ENCODE results near the gene SH3BP4.
A peak's percentile ranks its signal among the peaks of the same experiment; 100 is the strongest.

DNA sequence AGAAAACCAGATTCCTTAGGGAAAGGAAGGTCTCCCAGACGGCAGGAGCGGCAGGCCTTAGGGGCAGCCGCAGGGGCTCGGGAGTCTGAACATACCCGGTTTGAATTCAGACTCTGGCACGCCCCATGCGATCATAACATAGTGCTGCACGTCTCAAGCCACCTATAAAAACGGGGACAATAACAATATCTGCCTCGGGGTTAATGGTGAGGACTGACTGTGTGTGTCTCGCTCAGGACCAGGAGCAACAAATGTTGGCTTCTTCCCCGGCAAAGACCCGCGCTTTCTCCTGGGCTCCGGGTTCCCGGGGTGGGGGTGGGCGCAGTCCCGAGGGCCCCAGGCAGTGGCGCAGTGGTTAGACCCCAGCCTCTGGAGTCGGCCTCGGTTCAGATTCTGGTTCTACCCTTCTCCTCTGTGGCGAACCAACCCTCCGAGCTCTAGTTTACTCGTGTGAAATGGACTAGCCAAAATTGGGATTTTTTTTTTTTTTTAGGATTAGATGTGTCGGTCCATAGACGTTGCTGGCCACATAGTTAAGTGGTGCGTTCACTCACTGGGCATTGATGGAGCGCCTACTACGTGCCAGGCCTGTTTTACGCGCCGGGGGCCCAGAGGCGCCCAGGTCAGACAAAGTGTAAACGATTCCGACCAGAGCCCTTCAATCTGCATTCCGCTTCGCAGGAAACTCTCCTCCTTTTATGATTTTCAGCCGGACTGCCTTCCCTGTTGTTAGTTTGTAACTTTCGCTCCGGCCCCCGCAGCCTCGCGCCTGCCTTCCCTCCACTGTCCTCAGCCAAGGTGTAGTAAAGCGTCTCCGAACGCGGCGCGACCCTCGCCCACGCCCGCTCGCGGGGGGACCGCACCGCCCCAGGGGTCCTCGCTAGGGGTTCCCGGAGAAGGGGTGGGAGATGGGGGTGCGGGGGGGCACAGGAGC lies 820 bp upstream of the SH3BP4 start:
- TF ChIP-seq POLR2A (IDR thresholded peaks at IDR 0.05), result no peak
- TF ChIP-seq, protein P1, sequence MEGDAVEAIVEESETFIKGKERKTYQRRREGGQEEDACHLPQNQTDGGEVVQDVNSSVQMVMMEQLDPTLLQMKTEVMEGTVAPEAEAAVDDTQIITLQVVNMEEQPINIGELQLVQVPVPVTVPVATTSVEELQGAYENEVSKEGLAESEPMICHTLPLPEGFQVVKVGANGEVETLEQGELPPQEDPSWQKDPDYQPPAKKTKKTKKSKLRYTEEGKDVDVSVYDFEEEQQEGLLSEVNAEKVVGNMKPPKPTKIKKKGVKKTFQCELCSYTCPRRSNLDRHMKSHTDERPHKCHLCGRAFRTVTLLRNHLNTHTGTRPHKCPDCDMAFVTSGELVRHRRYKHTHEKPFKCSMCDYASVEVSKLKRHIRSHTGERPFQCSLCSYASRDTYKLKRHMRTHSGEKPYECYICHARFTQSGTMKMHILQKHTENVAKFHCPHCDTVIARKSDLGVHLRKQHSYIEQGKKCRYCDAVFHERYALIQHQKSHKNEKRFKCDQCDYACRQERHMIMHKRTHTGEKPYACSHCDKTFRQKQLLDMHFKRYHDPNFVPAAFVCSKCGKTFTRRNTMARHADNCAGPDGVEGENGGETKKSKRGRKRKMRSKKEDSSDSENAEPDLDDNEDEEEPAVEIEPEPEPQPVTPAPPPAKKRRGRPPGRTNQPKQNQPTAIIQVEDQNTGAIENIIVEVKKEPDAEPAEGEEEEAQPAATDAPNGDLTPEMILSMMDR (IDR thresholded peaks at IDR 0.05), result no peak
- peak; percentile 30 for TF ChIP-seq POLR2AphosphoS5 (IDR thresholded peaks at IDR 0.05)
- TF ChIP-seq EP300 (IDR thresholded peaks at IDR 0.05), result no peak

Measured in gastroesophageal sphincter (tissue), 3 donors.